Peyer's patch (tissue), 4 donors: ENCODE measurements around the gene OAS2.

Experiments used
- CTCF ChIP-seq, 6 experiments: fragments of 450-650 bp in 4 of 6; fragments of 200-600 bp in 2 of 6; sonication (generic) in 1 of 6; IDR thresholded peaks; one replicate each; pipeline ENCODE4 v1.5.1; 2017 to 2019; ENCODE audit warnings: antibody characterized with exemption in 6 of 6, mild to moderate bottlenecking in 3 of 6, moderate library complexity in 1 of 6
- POLR2A ChIP-seq, 2 donors: fragments of 450-650 bp; IDR thresholded peaks; one replicate each; pipeline ENCODE4 v1.5.1; 2017; ENCODE audit warnings: antibody characterized with exemption in 2 of 2, mild to moderate bottlenecking in 2 of 2, moderate library complexity in 2 of 2

GRCh38 chr12:113048716-113049127, 70.4 kb downstream of the OAS2 start:
- TF ChIP-seq POLR2A (IDR thresholded peaks at IDR 0.05) (no peak), CTCF (IDR thresholded peaks at IDR 0.05) (peak; percentile 72 to 95 (median 86))
